HK-2 (cell line): ENCODE measurements around the gene SNRK.

Source experiments
- DNase-seq: peaks from one replicate; pipeline ENCODE4 v3.0.0-alpha.2; 2018; ENCODE audit not compliant: unreplicated experiment

Gene SNRK

GRCh38 chr3:43286115-43286840, at the start of gene SNRK:
TSS of gene SNRK (plus strand) at chr3:43286540. CDS start at chr3:43303204, 16,664 bp downstream.
- DNase-seq = peak; percentile 85

GRCh38 chr3:43238801-43239200, 47.5 kb upstream of the SNRK start:
- no peak for DNase-seq

GRCh38 chr3:43239755-43240154, 46.6 kb upstream of the SNRK start:
- DNase-seq = no peak

GRCh38 chr3:43243590-43244587, 42.5 kb upstream of the SNRK start:
- no peak for DNase-seq

GRCh38 chr3:43244694-43245093, 41.6 kb upstream of the SNRK start:
- no peak for DNase-seq

GRCh38 chr3:43246976-43247375, 39.4 kb upstream of the SNRK start:
- DNase-seq = no peak

- DNase-seq = no peak
These were observed 38.7 kb upstream of the SNRK start for GRCh38 chr3:43247561-43248184.

- DNase-seq = no peak
These were observed 38.2 kb upstream of the SNRK start for GRCh38 chr3:43248185-43248583.

- no peak for DNase-seq
These were observed 37.4 kb upstream of the SNRK start for GRCh38 chr3:43248973-43249372.

- no peak for DNase-seq
These were observed 36.9 kb upstream of the SNRK start for GRCh38 chr3:43249405-43249804.

GRCh38 chr3:43253294-43253693, 33.0 kb upstream of the SNRK start:
- DNase-seq = no peak

GRCh38 chr3:43254125-43254524, 32.2 kb upstream of the SNRK start:
- no peak for DNase-seq

GRCh38 chr3:43255662-43256061, 30.7 kb upstream of the SNRK start:
- no peak for DNase-seq

GRCh38 chr3:43256714-43257461, 29.5 kb upstream of the SNRK start:
- no peak for DNase-seq

GRCh38 chr3:43257850-43258249, 28.5 kb upstream of the SNRK start:
- no peak for DNase-seq

GRCh38 chr3:43259626-43260025, 26.7 kb upstream of the SNRK start:
- DNase-seq = no peak

GRCh38 chr3:43260412-43260811, 25.9 kb upstream of the SNRK start:
- no peak for DNase-seq

- no peak for DNase-seq
These were observed 24.1 kb upstream of the SNRK start for GRCh38 chr3:43262194-43262593.

- no peak for DNase-seq
These were observed 19.9 kb upstream of the SNRK start for GRCh38 chr3:43266451-43266850.

GRCh38 chr3:43266995-43267394, 19.3 kb upstream of the SNRK start:
- no peak for DNase-seq

GRCh38 chr3:43268636-43269035, 17.7 kb upstream of the SNRK start:
- no peak for DNase-seq

GRCh38 chr3:43270078-43270477, 16.3 kb upstream of the SNRK start:
- DNase-seq = no peak
